Stimulated activated CD4-positive, alpha-beta T cell treated with anti-CD3 and anti-CD28 coated beads, Interleukin-1b, Interleukin-23, amount 100 ng/mL, for 24 hours (primary cell): ENCODE measurements around the gene FBXO2.

Source experiments
- DNase-seq, 4 experiments: peaks; one replicate each; pipeline ENCODE4 v3.0.0-alpha.2; 2020; ENCODE audit warnings: low read depth in 4 of 4, low spot score in 1 of 4

Gene FBXO2

DNA sequence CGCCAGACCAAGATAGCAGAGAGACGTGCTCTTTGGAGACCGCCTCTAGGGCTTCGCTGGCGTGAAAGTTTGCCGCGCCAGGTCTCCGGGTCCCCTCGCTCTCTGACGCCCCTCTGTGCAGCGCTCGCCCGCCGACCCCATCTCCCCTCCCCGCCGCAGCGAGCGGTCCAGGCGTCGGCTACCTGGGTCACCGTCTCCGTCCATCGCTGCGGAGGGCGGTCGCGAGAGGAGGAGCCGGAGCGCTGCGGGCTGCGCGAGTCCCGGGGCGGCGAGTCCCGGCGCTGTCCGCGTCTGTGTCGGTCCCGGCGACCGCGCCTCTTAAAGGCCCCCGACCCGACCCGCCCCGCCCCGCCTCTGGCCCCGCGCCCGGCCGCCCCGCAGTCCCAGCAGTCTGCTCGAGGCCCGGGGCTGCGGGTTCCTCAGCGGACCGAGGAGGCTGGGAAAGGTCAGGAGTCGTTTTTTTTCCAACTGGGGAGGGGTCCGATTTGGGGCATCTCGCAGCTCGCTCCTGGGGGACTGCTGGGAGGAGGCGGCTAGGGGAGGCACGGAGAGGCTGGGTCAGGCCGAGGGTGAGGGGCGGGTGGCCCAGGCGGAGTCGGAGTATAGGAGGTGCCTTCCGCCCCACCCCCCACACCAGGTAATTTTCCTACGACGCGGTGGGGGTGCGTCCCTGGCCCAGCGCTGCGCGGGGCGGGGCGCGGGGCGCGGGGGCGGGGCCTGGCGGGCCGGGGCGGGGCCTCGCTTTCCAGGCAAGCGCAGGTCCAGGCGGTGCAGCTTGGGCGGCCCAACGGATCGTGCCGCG, at the start of gene FBXO2, which contains the start of gene FBXO44:
Gene FBXO2 (minus strand): TSS at position 293 of the 802 bp plus-strand sequence. CDS start 89 bp downstream, at position 204.
Gene FBXO44 (plus strand): TSS at position 741 of the 802 bp plus-strand sequence. CDS start 959 bp downstream, outside the sequence.
- peak; percentile 40 to 65 (median 46) for DNase-seq

DNA sequence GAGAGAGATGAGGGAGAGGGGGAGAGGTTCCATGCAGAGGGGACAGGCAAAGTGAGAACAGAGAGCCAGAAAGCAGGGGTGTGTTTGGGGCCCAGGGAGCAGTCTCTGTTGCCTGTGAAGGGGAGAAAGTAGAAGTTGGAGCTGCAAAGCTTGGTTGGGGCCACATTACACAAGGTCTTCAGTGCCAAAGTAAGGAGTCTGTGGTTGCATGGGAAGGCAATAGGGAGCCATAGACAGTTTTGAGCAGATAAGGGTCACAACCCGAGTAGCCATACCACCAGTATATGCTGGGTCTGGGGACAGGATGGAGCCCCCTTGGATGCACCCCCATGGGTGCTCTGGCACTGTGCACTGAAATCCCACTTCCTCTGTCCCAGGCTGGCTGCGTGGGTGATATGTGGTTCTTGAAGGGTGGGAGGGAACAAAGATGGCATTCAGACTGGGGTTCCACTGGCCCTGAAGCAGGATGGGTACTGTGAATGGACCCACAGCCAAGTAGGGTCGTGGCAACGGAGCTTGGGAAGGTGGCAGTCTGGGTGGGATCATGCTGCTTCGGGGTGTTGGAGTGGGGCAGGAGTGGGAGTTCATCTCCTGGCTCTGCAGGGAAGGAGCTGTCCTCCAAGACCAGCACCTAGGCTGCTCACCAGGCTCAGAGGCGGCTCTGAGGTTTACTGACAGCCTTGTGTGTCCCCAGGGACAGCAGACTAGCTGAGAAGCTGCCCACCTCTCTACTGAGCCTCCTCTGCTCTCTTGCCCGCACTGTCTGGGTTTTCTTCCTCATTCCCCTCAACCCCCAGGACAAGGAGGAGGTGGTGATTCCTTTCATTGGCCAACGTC, 49.3 kb upstream of the FBXO2 start:
- no peak for DNase-seq

DNA sequence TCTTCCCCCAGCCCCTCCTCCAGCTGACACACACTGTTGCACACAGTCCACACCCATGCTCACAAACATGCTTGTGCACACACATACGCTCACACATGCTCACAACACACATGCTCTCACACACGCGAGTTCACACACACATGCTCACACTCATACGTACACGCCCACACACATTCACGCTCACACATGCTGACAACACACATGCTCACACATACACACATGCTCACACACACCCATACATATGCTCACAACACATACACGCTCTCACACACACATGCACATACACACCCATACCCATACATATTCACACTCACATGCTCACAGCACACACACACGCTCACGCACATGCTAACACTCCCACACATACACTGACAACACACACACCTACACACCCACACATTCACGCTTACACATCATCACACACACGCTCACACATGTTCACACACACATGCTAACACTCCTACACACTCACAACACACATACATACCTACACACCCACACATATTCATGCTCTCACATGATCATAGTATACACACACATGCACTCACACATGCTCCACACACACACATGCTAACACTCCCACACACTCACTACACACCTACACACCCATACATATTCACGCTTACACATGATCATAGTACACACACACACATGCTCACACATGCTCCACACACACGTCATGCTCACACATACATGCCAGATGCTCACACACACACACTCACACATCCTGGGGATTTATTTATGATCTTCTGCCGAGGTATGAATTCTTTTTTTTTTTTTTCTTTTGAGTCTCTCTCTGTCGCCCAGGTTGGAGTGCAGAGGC, 48.0 kb upstream of the FBXO2 start:
- DNase-seq, result no peak

- no peak for DNase-seq
Measured at GRCh38 chr1:11701551-11701961, 47.3 kb upstream of the FBXO2 start.

DNA sequence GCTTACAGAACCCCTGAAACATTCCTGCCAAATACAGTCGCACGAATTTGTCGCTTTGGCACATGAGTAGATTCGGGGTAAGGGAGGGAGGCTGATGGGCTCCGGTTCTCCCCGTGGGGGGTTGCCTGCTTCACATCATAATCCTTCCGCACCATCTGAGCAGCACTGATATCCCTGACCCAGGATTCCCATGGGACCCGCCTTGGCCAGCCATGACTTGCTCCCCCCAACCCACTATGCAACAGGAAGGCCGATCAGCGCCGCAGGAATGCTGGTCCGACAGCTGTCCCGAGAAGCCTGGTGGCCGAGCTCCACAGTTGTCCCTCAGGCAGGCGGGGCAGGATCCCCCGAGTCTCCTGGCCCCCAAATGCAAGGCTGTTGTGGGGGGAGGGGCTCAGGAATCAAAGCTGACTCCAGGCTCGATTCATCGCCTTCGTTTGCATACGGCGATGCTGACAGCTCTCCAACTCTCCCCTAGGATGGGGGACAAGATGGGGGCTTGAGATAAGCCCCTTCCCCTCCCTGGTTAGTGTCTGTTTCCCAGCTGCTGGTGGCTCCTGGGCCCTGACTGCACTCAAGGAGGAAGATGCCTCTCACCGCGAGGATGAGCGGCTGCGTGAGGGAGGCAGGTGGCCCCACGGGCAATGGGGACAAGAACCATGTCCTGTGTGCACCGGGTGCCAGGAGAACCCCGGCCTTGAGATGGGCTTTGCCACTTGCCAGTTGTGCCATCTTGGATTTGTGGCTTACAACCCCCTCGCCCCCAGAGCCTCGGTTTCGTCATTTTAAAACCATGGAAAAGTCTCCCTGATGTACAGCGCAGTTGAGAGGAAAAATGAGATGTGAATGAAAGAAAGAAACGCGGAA, 46.6 kb upstream of the FBXO2 start:
- DNase-seq, result no peak

DNA sequence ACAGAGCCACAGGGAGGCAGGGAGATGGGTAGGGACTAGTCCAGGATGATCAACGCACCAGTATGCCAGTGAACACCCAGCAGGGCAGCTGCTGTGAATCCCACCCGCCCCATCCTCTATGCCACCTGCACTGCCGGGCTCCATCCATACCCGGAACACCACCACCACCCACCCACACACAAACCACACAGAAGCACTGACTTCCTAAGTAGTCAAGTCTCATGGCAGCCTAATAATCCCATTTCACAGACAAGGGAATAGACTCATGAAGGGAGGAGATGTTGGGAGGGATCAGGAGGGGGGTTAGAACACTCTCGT, 43.6 kb upstream of the FBXO2 start:
- DNase-seq, result no peak

DNA sequence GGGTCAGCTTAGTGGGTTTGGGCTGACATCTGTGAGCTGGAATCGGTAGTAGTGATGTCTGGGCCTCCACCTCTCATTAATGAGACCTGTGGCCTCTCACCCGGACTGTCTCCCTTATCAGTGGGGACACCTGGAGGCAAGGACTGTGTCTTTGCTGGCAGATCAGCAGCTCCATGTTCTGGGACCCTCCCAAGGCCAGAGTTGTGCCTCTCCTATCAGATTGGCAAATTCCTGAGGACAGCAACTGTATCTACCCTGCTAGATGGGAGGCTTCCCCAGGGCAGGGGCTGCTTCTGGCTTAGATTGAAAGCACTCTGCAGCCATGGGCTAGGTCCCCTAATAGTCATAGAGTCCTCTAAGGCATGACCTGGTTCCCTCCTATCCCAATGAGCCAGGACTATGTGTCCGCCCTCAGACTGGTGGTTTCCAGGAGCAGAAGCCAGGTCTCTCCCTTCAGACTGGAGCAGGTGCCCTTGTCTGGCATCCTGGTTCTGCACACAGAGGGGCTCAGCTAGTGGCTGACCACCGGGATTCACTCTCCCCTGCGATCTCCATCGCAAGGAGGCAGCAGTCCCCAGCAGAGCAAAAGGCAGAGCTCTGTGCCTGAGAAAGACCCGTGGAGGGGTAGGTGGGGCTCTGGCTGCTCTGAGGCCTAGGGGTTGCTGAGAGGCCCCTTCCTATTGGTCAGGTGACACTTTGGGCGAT, 43.1 kb upstream of the FBXO2 start:
- DNase-seq, result no peak

DNA sequence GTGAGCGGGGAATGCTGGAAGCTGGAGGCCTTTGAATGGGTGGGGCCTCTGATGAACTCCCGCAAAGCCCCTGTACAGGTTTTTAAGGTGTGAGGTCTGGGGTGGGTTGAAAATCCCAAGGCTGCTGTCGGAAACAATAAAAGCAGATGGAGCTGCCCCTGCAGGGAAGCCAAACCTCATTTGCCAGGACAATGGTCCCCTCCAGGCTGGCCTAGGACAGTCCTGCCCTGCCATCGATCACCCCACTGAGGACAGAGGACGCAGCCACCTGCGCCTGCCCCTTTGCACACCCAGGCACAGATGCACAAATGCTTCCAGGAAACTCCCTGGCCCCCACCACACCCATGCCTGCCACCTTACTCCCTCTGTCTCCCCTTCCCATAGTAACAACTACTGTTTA, 41.6 kb upstream of the FBXO2 start:
- DNase-seq, result no peak

- DNase-seq, result no peak
Measured at GRCh38 chr1:11693917-11694316, 39.7 kb upstream of the FBXO2 start.

DNA sequence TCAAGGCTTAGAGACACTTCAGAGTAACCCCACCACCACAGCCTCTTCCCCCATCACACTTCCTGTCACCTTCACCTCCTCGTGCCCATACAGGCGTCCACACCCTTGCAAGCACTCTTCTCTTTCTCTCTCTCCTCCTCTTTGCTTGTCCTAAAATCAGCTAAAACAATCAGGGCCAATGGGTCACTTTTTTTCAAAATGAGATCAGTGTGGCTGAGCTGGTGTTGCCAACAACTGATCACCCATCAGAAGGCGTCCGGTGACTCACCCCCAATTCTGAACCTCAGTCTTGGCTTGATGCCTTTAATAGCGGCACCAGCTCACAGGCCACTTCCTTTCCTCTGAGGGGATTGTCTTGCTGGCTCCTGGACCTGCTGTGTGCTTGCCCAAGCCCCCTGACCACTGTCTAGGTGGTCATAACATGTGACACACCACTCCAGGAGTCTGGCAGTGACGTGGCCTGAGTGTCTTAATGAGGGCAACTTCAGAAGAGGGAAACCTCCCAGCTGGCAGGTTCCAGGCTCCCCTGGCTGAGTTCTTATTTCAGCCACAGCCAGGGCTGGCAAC, 38.9 kb upstream of the FBXO2 start:
- DNase-seq, result no peak

GRCh38 chr1:11691928-11692711, 37.9 kb upstream of the FBXO2 start:
- DNase-seq, result no peak

DNA sequence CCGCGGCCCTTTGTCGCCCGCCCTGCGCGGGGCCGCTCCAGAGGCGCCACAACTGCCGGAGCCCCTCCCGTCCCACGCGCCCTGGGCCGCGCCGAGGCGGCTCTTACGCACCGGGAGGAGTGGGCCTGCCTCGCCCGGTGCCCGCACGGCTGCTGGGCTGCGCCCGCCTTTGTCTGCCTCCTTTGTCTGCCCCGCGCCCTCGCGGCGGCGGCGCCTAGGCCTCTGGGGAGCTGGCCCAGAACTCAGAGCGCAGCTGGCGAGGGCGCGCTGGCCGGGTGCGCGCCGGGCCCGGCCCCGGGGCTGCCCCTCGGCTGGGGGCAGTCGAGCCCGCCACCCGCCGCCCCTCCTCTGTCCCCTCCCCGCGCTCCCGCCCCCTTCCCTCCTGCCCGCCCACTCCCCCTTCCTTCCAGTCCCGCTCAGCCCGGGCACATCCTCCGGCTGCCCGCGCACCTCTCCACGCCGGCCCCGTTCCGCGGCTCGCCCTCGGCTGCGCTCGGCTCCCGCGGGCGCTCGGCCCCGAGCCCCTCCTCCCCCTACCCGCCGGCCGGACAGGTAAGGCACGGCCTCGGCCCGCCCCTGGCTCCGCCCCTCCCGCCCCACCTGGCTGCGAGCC, 37.2 kb upstream of the FBXO2 start, which contains the start of gene DRAXIN:
Gene DRAXIN (plus strand): TSS at position 409 of the 613 bp plus-strand sequence. CDS start 14,549 bp downstream, outside the sequence.
- no peak for DNase-seq

DNA sequence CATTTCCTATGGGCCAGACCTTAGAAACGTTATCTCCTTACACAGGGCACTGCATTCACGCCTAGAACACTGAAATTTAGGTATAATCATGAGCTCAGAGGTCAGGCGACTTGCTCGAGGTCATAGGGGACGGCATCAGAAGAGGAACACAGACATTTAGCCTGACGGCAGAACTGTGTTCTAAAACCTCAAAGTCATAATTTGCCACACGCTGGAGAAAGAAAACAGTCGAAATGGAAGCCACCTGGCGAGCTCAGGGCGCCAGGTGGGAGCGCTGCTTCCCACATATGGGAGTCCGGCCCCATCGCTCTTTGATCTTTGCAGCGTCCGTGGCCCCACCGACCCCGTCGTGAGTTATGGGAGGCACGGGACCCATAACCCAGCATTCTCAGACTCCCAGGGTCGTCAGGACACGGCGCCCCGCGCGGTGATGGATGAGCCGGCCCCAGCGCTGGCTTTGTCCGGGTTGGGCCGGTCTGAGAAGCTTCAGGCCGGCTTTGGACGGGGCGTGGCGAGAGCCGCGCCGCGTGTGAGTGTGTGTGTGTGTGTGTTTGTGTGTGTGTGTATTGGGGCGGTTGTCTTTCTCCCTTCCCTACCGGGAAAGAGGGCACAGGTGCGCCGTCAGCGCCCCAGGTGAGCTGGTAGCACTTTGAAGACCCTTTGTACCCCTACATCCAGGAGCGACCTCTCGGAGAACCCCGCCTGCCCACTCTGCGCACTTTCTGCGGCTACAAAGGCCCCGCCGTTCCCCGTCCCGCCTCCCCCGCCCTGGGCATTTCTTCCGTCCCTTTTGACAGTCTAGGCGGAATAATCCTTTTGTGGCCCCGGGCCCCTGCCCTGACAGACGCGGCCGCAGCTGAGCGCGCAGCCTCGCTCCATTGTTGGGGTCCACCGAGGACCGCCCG, 36.4 kb upstream of the FBXO2 start:
- DNase-seq, result no peak

GRCh38 chr1:11688506-11688905, 34.3 kb upstream of the FBXO2 start:
- no peak for DNase-seq

DNA sequence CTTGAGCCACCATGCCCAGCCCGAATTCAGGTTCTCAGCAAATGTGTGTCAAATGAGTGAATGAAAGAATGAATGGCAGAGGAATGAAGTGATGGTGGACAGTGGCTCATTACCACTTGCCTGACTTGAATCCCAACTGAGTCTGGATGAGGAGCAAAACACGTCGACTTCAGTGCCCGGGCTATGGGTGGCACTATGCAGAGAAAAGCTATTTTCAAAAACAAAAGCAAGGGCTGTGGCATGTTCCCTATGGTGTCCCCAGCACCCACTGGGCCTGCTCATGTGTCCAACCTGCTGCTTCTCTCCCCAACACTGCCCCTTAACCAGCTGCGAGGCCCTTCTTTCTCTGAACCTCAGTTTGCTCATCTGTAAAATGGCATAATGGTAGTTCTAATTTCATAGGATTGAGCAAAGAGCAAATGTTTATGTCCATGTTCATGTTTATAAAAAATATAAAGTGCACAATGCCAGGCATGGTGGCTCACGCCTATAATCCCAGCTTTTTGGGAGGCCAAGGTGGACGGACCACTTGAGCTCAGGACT, 31.1 kb upstream of the FBXO2 start:
- no peak for DNase-seq

- DNase-seq, result no peak
Measured at GRCh38 chr1:11684070-11684469, 29.8 kb upstream of the FBXO2 start.

DNA sequence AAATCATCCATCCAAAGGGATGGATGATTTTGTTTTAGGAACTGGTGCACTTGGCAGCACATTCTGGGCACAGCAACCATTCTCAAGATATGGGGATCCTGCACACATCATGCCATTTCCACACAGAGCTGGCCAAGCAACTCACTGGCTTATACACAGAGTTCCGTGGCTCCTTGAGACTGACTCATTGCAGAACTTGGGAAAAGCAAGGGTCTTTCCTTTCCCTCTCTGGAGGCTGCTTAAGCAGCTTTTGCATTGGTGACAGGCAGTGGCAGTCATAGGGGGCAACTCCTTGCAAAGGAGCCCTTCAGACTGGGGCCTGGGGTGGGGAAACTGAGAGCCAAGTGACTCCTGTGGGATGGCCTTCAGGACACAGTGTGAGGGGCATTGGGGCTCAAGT, 28.6 kb upstream of the FBXO2 start:
- DNase-seq, result no peak
